GM12864 (cell line): ENCODE data around the gene MAP3K14.

Source experiments
- DNase-seq: peaks from one replicate; pipeline ENCODE4 v3.0.0-alpha.2; 2011; ENCODE audit warnings: low read depth
- H3K4me3 ChIP-seq: 2 replicates; pipeline ENCODE4 v1.5.1; 2011; ENCODE audit warnings: mild to moderate bottlenecking, low read depth, low read length, control low read depth
- CTCF ChIP-seq: IDR thresholded peaks from 2 replicates; pipeline ENCODE4 v1.5.1; 2011; ENCODE audit warnings: low read depth, mild to moderate bottlenecking, moderate library complexity, low read length, control low read depth, inconsistent platforms; ENCODE audit errors: missing control alignments

Gene MAP3K14

GRCh38 chr17:45357364-45357997 lies 40.7 kb upstream of the MAP3K14 start:
- no peak for TF ChIP-seq CTCF
- no peak overlapping the region for H3K4me3 ChIP-seq
- DNase-seq: no peak

DNA sequence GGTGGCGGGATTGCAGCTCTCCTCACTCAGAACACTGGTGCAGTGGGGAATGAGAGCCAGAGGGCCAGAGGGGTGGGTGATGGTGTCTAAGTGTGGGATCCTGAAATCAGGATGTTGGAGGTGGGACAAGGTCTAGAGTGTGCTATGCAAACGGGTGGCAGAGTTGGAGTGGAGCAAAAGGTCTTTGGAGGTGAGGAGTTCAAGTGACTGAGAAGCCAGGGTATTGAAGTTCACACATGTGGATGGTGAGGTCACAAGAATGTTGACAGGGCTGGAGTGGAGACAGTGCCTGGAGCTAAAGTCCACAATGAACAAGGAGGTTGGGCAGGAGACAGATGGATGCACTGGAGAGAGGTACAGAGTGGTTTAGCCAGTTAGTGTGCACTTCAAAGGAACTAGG lies 38.3 kb upstream of the MAP3K14 start:
- no peak for DNase-seq
- no peak for TF ChIP-seq CTCF
- no peak overlapping the region for H3K4me3 ChIP-seq

- no peak overlapping the region for H3K4me3 ChIP-seq
- peak; percentile 55 for DNase-seq
- no peak for TF ChIP-seq CTCF
These were observed 36.2 kb upstream of the MAP3K14 start for GRCh38 chr17:45353043-45353442.

- H3K4me3 ChIP-seq: no peak overlapping the region
These were observed 35.0 kb upstream of the MAP3K14 start for GRCh38 chr17:45351831-45352230.

GRCh38 chr17:45347444-45347843 lies 30.6 kb upstream of the MAP3K14 start:
- H3K4me3 ChIP-seq: no peak overlapping the region
- no peak for TF ChIP-seq CTCF
- no peak for DNase-seq

More at GRCh38 chr17:45351831-45352230, 35.0 kb upstream of the MAP3K14 start:
- TF ChIP-seq CTCF: no peak
- no peak for DNase-seq

DNA sequence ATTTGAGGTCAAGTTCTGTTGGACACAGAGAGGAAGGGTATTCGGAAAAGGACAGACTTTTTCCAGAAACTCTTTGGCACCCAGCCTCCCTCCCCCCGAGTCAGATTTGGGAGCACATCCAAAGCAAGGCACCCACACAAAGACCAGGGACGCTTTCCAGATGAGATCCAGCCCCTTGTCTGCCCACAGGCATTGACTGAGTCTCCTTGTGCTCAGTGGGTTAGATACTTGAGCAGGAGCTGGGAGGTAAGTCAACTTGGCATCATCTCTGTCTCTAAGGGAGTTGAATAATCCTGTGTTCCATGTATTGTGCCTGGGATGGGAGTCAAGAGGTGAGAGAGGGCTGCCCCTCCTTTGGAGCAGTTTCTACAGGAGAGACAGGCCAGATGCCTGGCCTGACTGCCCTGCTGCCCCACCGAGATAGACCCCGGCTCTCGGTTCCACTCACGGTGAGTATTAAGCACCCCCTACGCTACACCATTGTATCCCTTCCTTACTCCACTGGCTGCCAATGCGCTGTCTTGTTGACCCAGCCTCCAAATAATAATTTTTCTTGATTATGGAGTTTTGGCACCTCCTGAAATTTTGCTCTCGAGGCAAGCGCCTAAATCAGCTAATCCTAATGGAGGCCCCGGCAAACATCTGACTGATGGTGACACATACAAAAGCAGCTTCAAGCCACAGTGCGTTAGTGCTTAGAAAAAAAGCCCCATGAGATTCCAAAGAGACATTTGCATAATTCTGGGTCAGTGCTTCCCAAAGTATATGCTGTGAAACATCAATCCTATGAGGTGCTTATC lies 29.6 kb upstream of the MAP3K14 start:
- no peak overlapping the region for H3K4me3 ChIP-seq
- no peak for DNase-seq
- TF ChIP-seq CTCF: no peak
